ENCODE data around the gene LONP2. TPM values are rescaled to one million over a fixed set of nuclear protein-coding genes. Genes with fewer than 3 reads are reported as not detected.

The LONP2 gene
- total and polyA plus RNA-seq, 2 of the 13 experiments (the other 11 are each of a cell fraction or from before 2014, with no cell fraction given): 39.2 to 63.3 TPM

DNA sequence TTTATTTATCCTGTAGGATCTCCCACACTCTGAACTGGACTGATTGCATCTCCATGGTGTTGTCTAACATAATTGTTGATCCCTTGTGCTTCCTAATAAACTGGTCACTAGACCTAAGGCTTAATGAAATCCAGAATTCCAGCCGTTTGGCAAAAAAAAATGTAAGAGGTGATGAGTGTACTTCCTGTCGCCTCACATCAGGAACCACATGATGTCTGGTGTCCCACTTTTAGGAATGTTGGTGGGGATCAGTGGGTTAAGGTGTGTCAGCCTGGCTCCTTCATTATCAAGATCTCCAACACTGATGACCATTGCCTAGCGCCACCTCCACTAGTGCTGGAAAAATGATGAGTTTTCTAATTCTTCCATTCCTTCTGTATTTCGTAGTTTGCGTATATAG, 18.6 kb upstream of the LONP2 start:
- Histone ChIP-seq H2AFZ (ENCODE audit: low read length) (no peak overlapping the region), H3K27me3 (ENCODE audit: control insufficient read depth in 1 of 2, insufficient read depth in 2 of 2, low read length in 2 of 2) (no peaks in the 10 kb centered on the region; a peak in 1 of 5 replicates), H3K4me3 (replicated peaks in 1 of 3; ENCODE audit: insufficient read depth in 1 of 3, low read depth in 2 of 3, low read length in 3 of 3) (no peak overlapping the region), H4K20me1 (ENCODE audit: insufficient read depth, low read length) (no peaks in the 10 kb centered on the region), H3K79me2 (ENCODE audit: insufficient read depth, low read length) (no peaks in the 10 kb centered on the region), H3K36me3 (replicated peaks in 1 of 2; ENCODE audit: control insufficient read depth in 1 of 2, insufficient read depth in 2 of 2, low read length in 2 of 2) (no peaks in the 10 kb centered on the region), H3K27ac (ENCODE audit: extremely low read length, insufficient read depth, low read length) (no peak overlapping the region), H3K4me2 (ENCODE audit: low read depth, low read length) (no peak overlapping the region), H3K9me3 (ENCODE audit: low read length) (no peaks in the 10 kb centered on the region), H3K9ac (ENCODE audit: insufficient read depth, low read depth, low read length) (no peak overlapping the region), H3K4me1 (ENCODE audit: insufficient read depth, low read length) (peaks cover 29% of the 10 kb centered on the region)
- in situ Hi-C loops (cut with HindIII; ENCODE audit: extremely low pct_ligation_motif_present, low pct_unique_long_range_greater_than_20kb): no loop called here
- FAIRE-seq: no peak
- no peak for DNase-seq (ENCODE audit: low spot score)
- WGBS (ENCODE audit: low lambda C conversion rate): 73% methylated on average over 5 of the region's 5 CpGs
- no TSS peak for BruUV-seq (replicated peaks)
- intact Hi-C loops (cut with micrococcal nuclease; ENCODE audit: unreplicated experiment): no loop called here
- ChIA-PET CTCF (ENCODE audit: low intra/inter-chr PET ratio, low total read pairs) (no interaction called here), POLR2A (interaction anchor here (0.7 kb wide), 1 partner anchor 365 kb away, joined by 4 read pairs; no protein-coding TSS in a partner anchor)
- TF ChIP-seq RFXAP (CRISPR knock-in tag; IDR thresholded peaks at IDR 0.05; ENCODE audit: borderline replicate concordance) (no peak), KDM6A (CRISPR knock-in tag; IDR thresholded peaks at IDR 0.05; ENCODE audit: low read depth) (no peak), ZFP37 (CRISPR knock-in tag; IDR thresholded peaks at IDR 0.05; ENCODE audit: borderline replicate concordance) (no peak), SMARCC2 (IDR thresholded peaks at IDR 0.05) (no peak), RAD21 (CRISPR knock-in tag; IDR thresholded peaks at IDR 0.05) (no peak), ZNF331 (CRISPR knock-in tag; IDR thresholded peaks at IDR 0.05) (no peak), ZFP62 (CRISPR knock-in tag; IDR thresholded peaks at IDR 0.05) (no peak), ZNF660 (CRISPR knock-in tag; IDR thresholded peaks at IDR 0.05; ENCODE audit: borderline replicate concordance, low read depth) (no peak), HMG20A (CRISPR knock-in tag; IDR thresholded peaks at IDR 0.05; ENCODE audit: borderline replicate concordance) (no peak), SSRP1 (CRISPR knock-in tag; IDR thresholded peaks at IDR 0.05) (no peak)
- TF ChIP-seq, protein P1, sequence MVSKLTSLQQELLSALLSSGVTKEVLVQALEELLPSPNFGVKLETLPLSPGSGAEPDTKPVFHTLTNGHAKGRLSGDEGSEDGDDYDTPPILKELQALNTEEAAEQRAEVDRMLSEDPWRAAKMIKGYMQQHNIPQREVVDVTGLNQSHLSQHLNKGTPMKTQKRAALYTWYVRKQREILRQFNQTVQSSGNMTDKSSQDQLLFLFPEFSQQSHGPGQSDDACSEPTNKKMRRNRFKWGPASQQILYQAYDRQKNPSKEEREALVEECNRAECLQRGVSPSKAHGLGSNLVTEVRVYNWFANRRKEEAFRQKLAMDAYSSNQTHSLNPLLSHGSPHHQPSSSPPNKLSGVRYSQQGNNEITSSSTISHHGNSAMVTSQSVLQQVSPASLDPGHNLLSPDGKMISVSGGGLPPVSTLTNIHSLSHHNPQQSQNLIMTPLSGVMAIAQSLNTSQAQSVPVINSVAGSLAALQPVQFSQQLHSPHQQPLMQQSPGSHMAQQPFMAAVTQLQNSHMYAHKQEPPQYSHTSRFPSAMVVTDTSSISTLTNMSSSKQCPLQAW (CRISPR knock-in tag; IDR thresholded peaks at IDR 0.05): no peak
- no peak for ATAC-seq
